ENCODE results near the gene PSRC1.

PSRC1 gene

GRCh38 chr1:109258481-109259466 is 24.2 kb downstream of the PSRC1 start:
- DNase-seq (ENCODE audit: low spot score) = no peak

- DNase-seq (ENCODE audit: low spot score) = no peak
Measured at GRCh38 chr1:109257682-109258421, 25.1 kb downstream of the PSRC1 start.

DNA sequence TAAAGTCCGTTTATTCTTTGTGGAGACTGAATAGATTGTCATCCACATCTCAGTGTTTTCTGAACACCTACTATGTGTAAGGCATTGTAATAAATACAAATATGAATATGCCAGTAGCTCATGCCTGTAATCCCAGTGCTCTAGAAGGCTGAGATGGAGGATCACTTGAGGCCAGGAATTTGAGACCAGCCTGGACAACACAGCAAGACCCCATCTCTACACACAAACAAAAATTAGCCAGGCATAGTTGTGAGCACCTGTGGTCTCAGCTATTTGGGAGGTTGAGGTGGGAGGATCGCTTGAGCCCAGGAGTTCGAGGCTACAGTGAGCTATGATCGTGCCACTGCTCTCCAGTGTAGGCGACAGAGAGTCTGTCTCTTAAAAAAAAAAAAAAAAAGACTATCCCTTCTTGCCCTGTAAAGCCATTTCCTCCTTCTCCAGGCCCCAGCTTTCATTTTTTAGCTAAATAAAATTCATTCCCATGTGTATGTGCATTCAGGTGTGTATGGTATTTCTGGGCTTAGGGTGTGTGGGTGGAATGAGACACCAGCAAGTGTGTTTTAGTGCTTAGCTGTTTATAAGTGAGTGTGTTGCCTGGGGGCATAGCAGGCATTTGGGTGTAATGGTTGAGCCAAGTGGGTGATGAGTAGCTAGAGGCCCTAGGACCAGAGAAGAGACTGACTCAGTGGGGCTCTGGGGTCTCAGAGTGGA is 25.8 kb downstream of the PSRC1 start:
- DNase-seq (ENCODE audit: low spot score) = no peak

GRCh38 chr1:109256085-109256484 is 26.9 kb downstream of the PSRC1 start:
- no peak for DNase-seq (ENCODE audit: low spot score)

GRCh38 chr1:109255678-109256077 is 27.3 kb downstream of the PSRC1 start:
- no peak for DNase-seq (ENCODE audit: low spot score)

GRCh38 chr1:109255097-109255651 is 27.8 kb downstream of the PSRC1 start:
- DNase-seq (ENCODE audit: low spot score) = no peak

DNA sequence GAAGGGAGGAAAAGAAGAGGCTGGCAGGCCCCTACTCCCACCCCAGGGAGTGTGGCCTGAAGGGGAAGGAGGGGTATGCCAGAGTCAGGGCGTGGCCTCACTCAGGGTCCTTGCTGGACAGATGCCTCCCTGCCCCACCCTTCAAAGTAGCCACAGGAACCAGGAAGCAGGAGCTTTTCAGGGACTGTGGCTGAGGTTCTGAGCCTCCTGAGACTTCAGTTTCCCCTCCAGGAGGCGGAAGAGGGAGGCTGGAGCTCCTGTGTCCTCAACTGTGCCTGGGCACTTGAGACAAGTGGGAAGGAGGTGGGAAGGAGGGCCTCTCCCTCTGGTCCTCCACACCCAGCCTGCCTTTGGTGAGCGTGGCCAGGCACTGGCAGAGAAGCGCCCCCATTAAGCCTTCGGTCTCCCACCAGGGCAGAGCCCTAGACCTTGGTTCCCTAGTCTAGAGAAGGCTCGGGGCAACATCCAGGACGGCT is 28.3 kb downstream of the PSRC1 start:
- DNase-seq (ENCODE audit: low spot score) = no peak

DNA sequence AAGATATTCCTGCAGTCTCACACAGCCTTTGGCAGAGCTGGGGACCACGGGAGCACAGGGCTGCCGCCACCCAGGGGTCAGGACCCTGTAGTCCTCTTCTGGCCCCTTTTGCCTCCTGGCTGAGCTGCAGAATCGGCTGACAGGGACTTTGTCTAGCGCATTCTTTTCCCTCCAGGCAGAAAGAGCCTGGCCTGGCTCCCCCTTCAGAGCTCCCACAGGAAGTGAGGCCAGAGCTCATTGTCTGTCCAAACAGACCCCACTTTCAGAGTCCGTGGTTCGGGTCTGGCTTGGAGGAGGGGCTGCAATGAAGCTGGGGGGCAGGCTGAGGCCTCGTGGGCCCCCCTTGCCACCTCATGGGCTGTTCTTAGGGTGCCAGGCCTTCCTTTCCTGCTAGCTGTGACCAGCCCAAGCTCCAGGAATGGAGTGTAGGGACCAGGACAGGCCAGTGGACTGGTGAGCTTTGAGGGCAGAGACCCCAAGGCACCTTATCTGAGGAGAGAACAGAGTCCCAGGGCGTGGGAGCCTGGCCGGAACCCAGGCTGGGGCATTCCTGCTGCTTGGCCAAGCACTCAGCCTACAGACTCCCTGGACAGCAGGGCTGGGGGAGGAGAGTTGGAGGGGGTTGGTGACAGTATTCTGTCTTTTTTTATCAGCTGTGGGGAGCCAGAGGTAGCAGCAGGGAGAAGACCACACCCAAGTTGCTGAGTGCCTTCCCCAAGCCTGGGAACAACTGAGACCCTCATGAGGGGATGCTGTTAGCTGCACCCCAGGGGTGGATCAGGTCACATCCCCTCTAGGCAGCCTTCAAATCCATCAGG is 28.9 kb downstream of the PSRC1 start:
- no peak for DNase-seq (ENCODE audit: low spot score)

GRCh38 chr1:109252893-109253802 is 29.8 kb downstream of the PSRC1 start:
- DNase-seq (ENCODE audit: low spot score) = no peak

GRCh38 chr1:109252167-109252892 is 30.6 kb downstream of the PSRC1 start:
- DNase-seq (ENCODE audit: low spot score) = no peak

- DNase-seq (ENCODE audit: low spot score) = no peak
Measured at GRCh38 chr1:109251277-109252166, 31.4 kb downstream of the PSRC1 start.

DNA sequence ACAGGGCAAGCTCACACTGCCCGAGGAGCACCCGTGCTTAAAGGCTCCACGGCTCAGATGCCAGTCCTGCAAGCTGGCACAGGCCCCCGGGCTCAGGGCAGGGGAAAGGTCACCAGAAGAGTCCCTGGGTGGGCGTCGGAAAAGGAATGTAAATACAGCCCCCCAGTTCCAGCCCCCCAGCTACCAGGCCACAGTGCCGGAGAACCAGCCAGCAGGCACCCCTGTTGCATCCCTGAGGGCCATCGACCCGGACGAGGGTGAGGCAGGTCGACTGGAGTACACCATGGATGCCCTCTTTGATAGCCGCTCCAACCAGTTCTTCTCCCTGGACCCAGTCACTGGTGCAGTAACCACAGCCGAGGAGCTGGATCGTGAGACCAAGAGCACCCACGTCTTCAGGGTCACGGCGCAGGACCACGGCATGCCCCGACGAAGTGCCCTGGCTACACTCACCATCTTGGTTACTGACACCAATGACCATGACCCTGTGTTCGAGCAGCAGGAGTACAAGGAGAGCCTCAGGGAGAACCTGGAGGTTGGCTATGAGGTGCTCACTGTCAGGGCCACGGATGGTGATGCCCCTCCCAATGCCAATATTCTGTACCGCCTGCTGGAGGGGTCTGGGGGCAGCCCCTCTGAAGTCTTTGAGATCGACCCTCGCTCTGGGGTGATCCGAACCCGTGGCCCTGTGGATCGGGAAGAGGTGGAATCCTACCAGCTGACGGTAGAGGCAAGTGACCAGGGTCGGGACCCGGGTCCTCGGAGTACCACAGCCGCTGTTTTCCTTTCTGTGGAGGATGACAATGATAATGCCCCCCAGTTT is 32.3 kb downstream of the PSRC1 start:
- no peak for DNase-seq (ENCODE audit: low spot score)

- DNase-seq (ENCODE audit: low spot score) = no peak
Measured at GRCh38 chr1:109249654-109250401, 33.1 kb downstream of the PSRC1 start.

GRCh38 chr1:109248797-109249629 is 33.9 kb downstream of the PSRC1 start, which contains the start of gene CELSR2:
CELSR2 (plus strand) TSS chr1:109249539; CDS start chr1:109250080, 541 bp downstream.
- peak; percentile 44 for DNase-seq (ENCODE audit: low spot score)

DNA sequence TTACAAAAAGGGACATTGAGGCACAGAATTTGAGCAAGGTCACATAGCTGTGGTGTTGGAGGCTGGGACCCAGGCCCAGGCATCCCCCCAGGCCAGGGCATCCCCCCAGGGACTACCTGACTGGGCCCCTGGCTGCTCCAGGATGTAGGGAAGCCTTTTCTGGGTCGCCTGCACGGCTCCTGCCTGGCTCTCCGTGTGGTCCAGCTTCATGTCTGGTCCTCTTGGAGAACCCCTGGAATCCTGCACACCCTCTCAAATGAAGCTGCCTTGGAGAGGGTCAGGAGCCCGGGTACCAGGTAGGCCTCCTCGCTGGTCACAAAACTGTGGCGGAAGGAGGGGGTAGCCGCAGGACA is 34.5 kb downstream of the PSRC1 start:
- DNase-seq (ENCODE audit: low spot score) = no peak
